Astrocyte (in vitro differentiated cells and primary cell): ENCODE results near the gene GZMM. TPM values are rescaled to one million over a fixed set of nuclear protein-coding genes. Genes with fewer than 3 reads are reported as not detected.

ENCODE experiments used
- DNase-seq: peaks from one replicate; pipeline ENCODE4 v3.0.0-alpha.2; 2010; ENCODE audit warnings: low read depth
- FAIRE-seq: peaks from 2 replicates; lab custom pipeline; 2011; peaks lifted over from hg19 to GRCh38; lab: Jason Lieb, UNC
- H2AFZ ChIP-seq: 2 replicates; pipeline ENCODE4 v1.6.0; 2012; ENCODE audit warnings: low read depth, low read length, inconsistent platforms
- H3K27ac ChIP-seq: 2 replicates; pipeline ENCODE4 v1.5.1; 2011; ENCODE audit warnings: low read depth, low read length, inconsistent platforms
- H3K27me3 ChIP-seq: 2 replicates; pipeline ENCODE4 v1.6.0; 2011; ENCODE audit warnings: low read length, inconsistent platforms; ENCODE audit not compliant: insufficient read depth
- H3K36me3 ChIP-seq: 2 replicates; pipeline ENCODE4 v1.5.1; 2011; ENCODE audit warnings: low read length, inconsistent platforms; ENCODE audit not compliant: insufficient read depth
- H3K4me1 ChIP-seq: 2 replicates; pipeline ENCODE4 v1.5.1; 2011; ENCODE audit warnings: low read length, inconsistent platforms; ENCODE audit not compliant: insufficient read depth
- H3K4me2 ChIP-seq: 2 replicates; pipeline ENCODE4 v1.6.0; 2012; ENCODE audit warnings: low read length, inconsistent platforms
- H3K4me3 ChIP-seq: 2 replicates; pipeline ENCODE4 v1.5.1; 2011; ENCODE audit warnings: low read depth, mild to moderate bottlenecking, low read length, inconsistent platforms; ENCODE audit not compliant: insufficient read depth
- H3K79me2 ChIP-seq: 2 replicates; pipeline ENCODE4 v1.6.0; 2012; ENCODE audit warnings: mild to moderate bottlenecking, low read length, inconsistent platforms; ENCODE audit not compliant: insufficient read depth
- H3K9ac ChIP-seq: 2 replicates; pipeline ENCODE4 v1.6.0; 2012; ENCODE audit warnings: mild to moderate bottlenecking, low read length, inconsistent platforms
- H3K9me3 ChIP-seq: 2 replicates; pipeline ENCODE4 v1.5.1; 2012; ENCODE audit warnings: low read depth, mild to moderate bottlenecking, low read length, inconsistent platforms; ENCODE audit not compliant: insufficient read depth
- H4K20me1 ChIP-seq: 2 replicates; pipeline ENCODE4 v1.6.0; 2012; ENCODE audit warnings: low read length, inconsistent platforms; ENCODE audit not compliant: insufficient read depth
- H3K27ac Mint-ChIP-seq: one replicate; pipeline ENCODE4 v1.8.0; 2021; ENCODE audit warnings: mild to moderate bottlenecking, mixed read lengths; ENCODE audit not compliant: unreplicated experiment
- H3K27me3 Mint-ChIP-seq: one replicate; pipeline ENCODE4 v1.8.0; 2021; ENCODE audit warnings: low read depth, mixed read lengths; ENCODE audit not compliant: unreplicated experiment
- H3K36me3 Mint-ChIP-seq: one replicate; pipeline ENCODE4 v1.8.0; 2021; ENCODE audit warnings: low read depth, mixed read lengths; ENCODE audit not compliant: unreplicated experiment
- H3K4me1 Mint-ChIP-seq: one replicate; pipeline ENCODE4 v1.8.0; 2021; ENCODE audit warnings: low read depth, mixed read lengths; ENCODE audit not compliant: unreplicated experiment
- H3K4me3 Mint-ChIP-seq: one replicate; pipeline ENCODE4 v1.8.0; 2021; ENCODE audit warnings: mild to moderate bottlenecking, moderate library complexity, mixed read lengths; ENCODE audit not compliant: unreplicated experiment
- H3K9me3 Mint-ChIP-seq: one replicate; pipeline ENCODE4 v1.8.0; 2021; ENCODE audit warnings: mild to moderate bottlenecking, mixed read lengths; ENCODE audit not compliant: unreplicated experiment
- EZH2 ChIP-seq: IDR thresholded peaks from 2 replicates; pipeline ENCODE4 v1.6.1; 2012; ENCODE audit warnings: mild to moderate bottlenecking, low read length, inconsistent platforms; ENCODE audit not compliant: insufficient read depth
- total RNA-seq: library from RNA; stranded (reverse); gene quantifications from 2 replicates; pipeline ENCODE4 v1.2.1, GENCODE V29; 2021
- TF ChIP-seq, protein P1 (sequence below): IDR thresholded peaks from 2 replicates; pipeline ENCODE4 v1.5.1; 2011; ENCODE audit warnings: low read depth, mild to moderate bottlenecking, inconsistent platforms, low read length, moderate library complexity; ENCODE audit not compliant: insufficient read depth

The GZMM gene
- total RNA-seq, 1 donor from 2014 or later: 0.70 TPM

- peak overlapping the region; percentile 92 for H3K4me2 ChIP-seq
- FAIRE-seq (no peak), DNase-seq (no peak)
- H3K4me1 Mint-ChIP-seq: peaks cover 13% of the 10 kb centered on the region
- peaks cover 33% of the 10 kb centered on the region for H3K4me1 ChIP-seq
- no peaks in the 10 kb centered on the region for H3K36me3 ChIP-seq
- no peaks in the 10 kb centered on the region for H3K27me3 Mint-ChIP-seq
- peak overlapping the region; percentile 78 for H3K9ac ChIP-seq
- H3K4me3 ChIP-seq: peak overlapping the region; percentile 89
- no peaks in the 10 kb centered on the region for H3K36me3 Mint-ChIP-seq
- peaks cover 3% of the 10 kb centered on the region for H3K9me3 Mint-ChIP-seq
- H2AFZ ChIP-seq: peak overlapping the region; percentile 95
- H3K4me3 Mint-ChIP-seq: peak overlapping the region; percentile 93
- peaks cover 30% of the 10 kb centered on the region for H4K20me1 ChIP-seq
- no peak for TF ChIP-seq EZH2
- TF ChIP-seq, protein P1, sequence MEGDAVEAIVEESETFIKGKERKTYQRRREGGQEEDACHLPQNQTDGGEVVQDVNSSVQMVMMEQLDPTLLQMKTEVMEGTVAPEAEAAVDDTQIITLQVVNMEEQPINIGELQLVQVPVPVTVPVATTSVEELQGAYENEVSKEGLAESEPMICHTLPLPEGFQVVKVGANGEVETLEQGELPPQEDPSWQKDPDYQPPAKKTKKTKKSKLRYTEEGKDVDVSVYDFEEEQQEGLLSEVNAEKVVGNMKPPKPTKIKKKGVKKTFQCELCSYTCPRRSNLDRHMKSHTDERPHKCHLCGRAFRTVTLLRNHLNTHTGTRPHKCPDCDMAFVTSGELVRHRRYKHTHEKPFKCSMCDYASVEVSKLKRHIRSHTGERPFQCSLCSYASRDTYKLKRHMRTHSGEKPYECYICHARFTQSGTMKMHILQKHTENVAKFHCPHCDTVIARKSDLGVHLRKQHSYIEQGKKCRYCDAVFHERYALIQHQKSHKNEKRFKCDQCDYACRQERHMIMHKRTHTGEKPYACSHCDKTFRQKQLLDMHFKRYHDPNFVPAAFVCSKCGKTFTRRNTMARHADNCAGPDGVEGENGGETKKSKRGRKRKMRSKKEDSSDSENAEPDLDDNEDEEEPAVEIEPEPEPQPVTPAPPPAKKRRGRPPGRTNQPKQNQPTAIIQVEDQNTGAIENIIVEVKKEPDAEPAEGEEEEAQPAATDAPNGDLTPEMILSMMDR: no peak
- no peaks in the 10 kb centered on the region for H3K27me3 ChIP-seq
- H3K9me3 ChIP-seq: no peaks in the 10 kb centered on the region
- peak overlapping the region; percentile 71 for H3K27ac Mint-ChIP-seq
- H3K27ac ChIP-seq: peak overlapping the region; percentile 72
- peaks cover 36% of the 10 kb centered on the region for H3K79me2 ChIP-seq
These were observed 27.2 kb downstream of the GZMM start for GRCh38 chr19:570937-571565.

DNA sequence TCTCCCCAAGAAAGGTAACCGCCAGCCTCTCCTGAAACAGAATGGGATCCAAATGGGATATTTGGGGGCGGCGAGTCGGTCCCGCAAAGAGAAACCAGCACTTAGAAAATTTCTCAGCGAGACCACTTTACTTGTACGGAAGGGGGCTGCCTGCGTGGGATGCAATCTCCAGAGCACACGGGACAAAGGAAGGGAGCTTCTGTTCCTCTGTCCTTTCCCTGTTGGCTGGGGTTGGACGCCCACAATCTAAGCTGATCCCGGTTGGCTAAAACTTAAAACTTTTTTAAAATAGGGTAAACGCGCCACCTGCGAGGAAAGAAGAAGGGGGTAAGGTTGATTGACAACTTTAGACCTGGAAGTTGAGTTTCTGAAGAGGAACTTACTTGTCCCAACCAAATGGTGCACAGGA is 27.7 kb downstream of the GZMM start:
- no peaks in the 10 kb centered on the region for H3K36me3 Mint-ChIP-seq
- H3K9me3 Mint-ChIP-seq: peaks cover 3% of the 10 kb centered on the region
- peak overlapping the region; percentile 92 for H3K4me2 ChIP-seq
- H3K4me1 ChIP-seq: peaks cover 39% of the 10 kb centered on the region
- peak overlapping the region; percentile 72 for H3K27ac ChIP-seq
- H3K4me3 Mint-ChIP-seq: peak overlapping the region; percentile 93
- H3K27ac Mint-ChIP-seq: peak overlapping the region; percentile 71
- H3K4me1 Mint-ChIP-seq: peaks cover 18% of the 10 kb centered on the region
- peak overlapping the region; percentile 95 for H2AFZ ChIP-seq
- H3K9me3 ChIP-seq: no peaks in the 10 kb centered on the region
- no peak for FAIRE-seq
- peak overlapping the region; percentile 89 for H3K4me3 ChIP-seq
- H3K36me3 ChIP-seq: no peaks in the 10 kb centered on the region
- H3K27me3 Mint-ChIP-seq: no peaks in the 10 kb centered on the region
- peak overlapping the region; percentile 78 for H3K9ac ChIP-seq
- H3K79me2 ChIP-seq: peaks cover 41% of the 10 kb centered on the region
- peaks cover 35% of the 10 kb centered on the region for H4K20me1 ChIP-seq
- peak; percentile 43 for DNase-seq
- TF ChIP-seq, protein P1: no peak
- no peak for TF ChIP-seq EZH2
- no peaks in the 10 kb centered on the region for H3K27me3 ChIP-seq

DNA sequence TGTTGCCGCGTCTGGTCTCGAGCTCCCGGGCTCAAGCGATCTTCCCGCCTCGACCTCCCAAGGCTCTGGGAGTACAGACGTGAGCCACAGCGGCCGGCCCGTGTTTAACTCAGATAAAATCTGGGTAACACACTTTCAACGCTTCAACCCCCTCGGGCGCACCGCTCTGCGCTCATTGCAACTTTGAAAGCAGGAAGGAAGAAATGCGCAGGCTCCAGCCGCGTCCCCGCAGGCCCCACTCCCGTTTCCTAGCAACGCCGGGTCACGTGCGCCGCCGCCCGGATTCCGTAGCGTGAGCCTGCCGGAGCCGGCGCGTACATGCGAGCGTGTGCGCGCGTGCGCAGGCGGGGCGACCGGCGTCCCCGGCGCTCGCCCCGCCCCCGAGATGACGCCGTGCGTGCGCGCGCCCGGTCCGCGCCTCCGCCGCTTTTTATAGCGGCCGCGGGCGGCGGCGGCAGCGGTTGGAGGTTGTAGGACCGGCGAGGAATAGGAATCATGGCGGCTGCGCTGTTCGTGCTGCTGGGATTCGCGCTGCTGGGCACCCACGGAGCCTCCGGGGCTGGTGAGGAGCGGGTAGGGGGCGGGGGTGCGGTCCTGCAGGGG is 28.4 kb downstream of the GZMM start, which contains the start of gene BSG:
TSS of gene BSG (plus strand) at position 457 of the 603 bp plus-strand sequence. CDS start at position 496, 39 bp downstream.
- peak within 1 kb of the TSS; percentile 92 for H3K4me2 ChIP-seq
- TF ChIP-seq, protein P1: no peak
- TF ChIP-seq EZH2: no peak
- Mint-ChIP-seq H3K4me3 (peak within 1 kb of the TSS; percentile 93), H3K27me3 (no peaks in the 10 kb centered on the region), H3K36me3 (no peaks in the 10 kb centered on the region), H3K4me1 (peaks cover 20% of the 10 kb centered on the region), H3K27ac (peak within 1 kb of the TSS; percentile 95), H3K9me3 (peaks cover 3% of the 10 kb centered on the region)
- H3K9me3 ChIP-seq: no peaks in the 10 kb centered on the region
- peaks cover 42% of the 10 kb centered on the region for H4K20me1 ChIP-seq
- peak within 1 kb of the TSS; percentile 89 for H3K4me3 ChIP-seq
- peaks cover 43% of the 10 kb centered on the region for H3K4me1 ChIP-seq
- H3K36me3 ChIP-seq: no peaks in the 10 kb centered on the region
- DNase-seq: peak; percentile 88
- H3K27ac ChIP-seq: peak within 1 kb of the TSS; percentile 83
- no peak for FAIRE-seq
- peaks cover 48% of the 10 kb centered on the region for H3K79me2 ChIP-seq
- H3K9ac ChIP-seq: peak within 1 kb of the TSS; percentile 97
- H3K27me3 ChIP-seq: no peaks in the 10 kb centered on the region
- peak within 1 kb of the TSS; percentile 95 for H2AFZ ChIP-seq
